ENCODE data around the gene ATP1B3. TPM values are rescaled to one million over a fixed set of nuclear protein-coding genes. Genes with fewer than 3 reads are reported as not detected.

Gene ATP1B3
- total and polyA plus RNA-seq, 10 of the 15 experiments (the other 5 are each of a cell fraction or from before 2014, with no cell fraction given) = 41.4 to 200 (median 94.0) TPM

GRCh38 chr3:141898908-141899307 lies 22.5 kb downstream of the ATP1B3 start:
- ChIA-PET POLR2A (no interaction called here), RAD21 (ENCODE audit: unreplicated experiment) (no interaction called here), CTCF (no interaction called here), SMC1A (ENCODE audit: uncharacterized antibody, unreplicated experiment) (interaction anchor here (1.0 kb wide), 1 partner anchor 15 kb away, joined by 3 read pairs; no protein-coding TSS in a partner anchor)
- BruUV-seq (replicated peaks) = no TSS peak
- TF ChIP-seq NR2C1 (IDR thresholded peaks at IDR 0.05) (no peak), ZBTB11 (CRISPR knock-in tag; IDR thresholded peaks at IDR 0.05) (no peak), ZNF592 (IDR thresholded peaks at IDR 0.05) (no peak)
- Histone ChIP-seq H3K79me2 (ENCODE audit: control insufficient read depth, insufficient read depth, low read length) (peaks cover 20% of the 10 kb centered on the region), H3K27ac (ENCODE audit: control insufficient read depth, insufficient read depth) (no peak overlapping the region), H2AFZ (ENCODE audit: control insufficient read depth, low read depth, low read length) (no peak overlapping the region), H3K4me3 (no peak overlapping the region), H4K20me1 (ENCODE audit: control insufficient read depth, insufficient read depth) (no peaks in the 10 kb centered on the region), H3K27me3 (replicated peaks in 1 of 2; ENCODE audit: control insufficient read depth in 2 of 2, insufficient read depth in 2 of 2, low read length in 1 of 2) (no peaks in the 10 kb centered on the region), H3K4me1 (ENCODE audit: control insufficient read depth, insufficient read depth, low read length) (no peaks in the 10 kb centered on the region), H3K4me2 (ENCODE audit: control insufficient read depth, insufficient read depth) (no peak overlapping the region), H3K36me3 (ENCODE audit: control insufficient read depth in 2 of 2, insufficient read depth in 2 of 2, low read length in 1 of 2) (no peaks in the 10 kb centered on the region; a peak in 2 of 4 replicates), H3K9ac (ENCODE audit: control insufficient read depth, insufficient read depth, low read length) (no peak overlapping the region), H3K9me3 (replicated peaks; ENCODE audit: control insufficient read depth, insufficient read depth, low read length) (peaks cover 10% of the 10 kb centered on the region; the same call in 2 of the 3 replicates)
- FAIRE-seq = no peak
- WGBS (ENCODE audit: insufficient coverage, insufficient replicate concordance, low lambda C conversion rate, missing lambda C conversion rate) = 95% methylated on average over 1 of the region's 1 CpG
- in situ Hi-C loops (cut with MboI) (no loop called here), intact Hi-C loops (cut with micrococcal nuclease; ENCODE audit: unreplicated experiment) (no loop called here)
- no peak for DNase-seq (ENCODE audit: low read depth, low spot score)
- ATAC-seq = no peak

Measured in GM12878 (cell line).